Fibroblast of lung (primary cell): ENCODE data around the gene MTM1. TPM values are rescaled to one million over a fixed set of nuclear protein-coding genes. Genes with fewer than 3 reads are reported as not detected.
A peak's percentile ranks its signal among the peaks of the same experiment; 100 is the strongest.

Experiments
- DNase-seq, 2 donors: peaks; one replicate each; pipeline versions ENCODE4 v3.0.0 to v3.0.0-alpha.2; 2010; ENCODE audit warnings: low read depth in 2 of 2
- H2AFZ ChIP-seq: 2 replicates; pipeline ENCODE4 v1.5.1; 2012; ENCODE audit warnings: low read length, control low read depth, inconsistent platforms
- H3K27ac ChIP-seq: 2 replicates; pipeline ENCODE4 v1.5.1; 2011; ENCODE audit warnings: low read length, control low read depth; ENCODE audit not compliant: insufficient read depth
- H3K27me3 ChIP-seq: 2 replicates; pipeline ENCODE4 v1.5.1; 2011; ENCODE audit warnings: mild to moderate bottlenecking, low read length; ENCODE audit not compliant: control insufficient read depth, insufficient read depth
- H3K36me3 ChIP-seq: 2 replicates; pipeline ENCODE4 v1.5.1; 2011; ENCODE audit warnings: low read length; ENCODE audit not compliant: control insufficient read depth, insufficient read depth
- H3K4me1 ChIP-seq: 2 replicates; pipeline ENCODE4 v1.5.1; 2011; ENCODE audit warnings: low read length; ENCODE audit not compliant: control insufficient read depth, insufficient read depth; ENCODE audit errors: extremely low read depth
- H3K4me2 ChIP-seq: 2 replicates; pipeline ENCODE4 v1.5.1; 2011; ENCODE audit warnings: low read length, control low read depth; ENCODE audit not compliant: insufficient read depth; ENCODE audit errors: extremely low read depth
- H3K4me3 ChIP-seq, 4 experiments: fragments of 200-600 bp in 1 of 4; sonication (generic) in 1 of 4; replicated peaks in 1 of 4; 2 replicates each; pipeline ENCODE4 v1.5.1; 2011 to 2016; ENCODE audit warnings: low read length in 4 of 4, low read depth in 3 of 4, mild to moderate bottlenecking in 3 of 4, control low read depth in 2 of 4, inconsistent platforms in 1 of 4, mixed read lengths in 1 of 4; ENCODE audit not compliant: insufficient read depth in 1 of 4; ENCODE audit errors: control extremely low read depth in 1 of 4
- H3K79me2 ChIP-seq: 2 replicates; pipeline ENCODE4 v1.5.1; 2012; ENCODE audit warnings: mild to moderate bottlenecking, low read length, inconsistent platforms; ENCODE audit not compliant: control insufficient read depth, insufficient read depth
- H3K9ac ChIP-seq: 2 replicates; pipeline ENCODE4 v1.5.1; 2011; ENCODE audit warnings: mild to moderate bottlenecking, low read length, control low read depth; ENCODE audit not compliant: insufficient read depth
- H3K9me3 ChIP-seq: 2 replicates; pipeline ENCODE4 v1.5.1; 2012; ENCODE audit warnings: low read depth, low read length; ENCODE audit not compliant: control insufficient read depth, insufficient read depth
- H4K20me1 ChIP-seq: 2 replicates; pipeline ENCODE4 v1.5.1; 2011; ENCODE audit warnings: low read length; ENCODE audit not compliant: control insufficient read depth, insufficient read depth; ENCODE audit errors: extremely low read depth
- CTCF ChIP-seq, 2 donors: IDR thresholded peaks in 1 of 2; conservative IDR thresholded peaks in 1 of 2; 1 replicate in 1 of 2; 2 replicates in 1 of 2; pipeline ENCODE4 v1.5.1; 2011 to 2012; ENCODE audit warnings: low read length in 2 of 2, control low read depth in 1 of 2, inconsistent platforms in 1 of 2, low read depth in 1 of 2, mild to moderate bottlenecking in 1 of 2
- EZH2 ChIP-seq: IDR thresholded peaks from 2 replicates; pipeline ENCODE4 v1.5.1; 2012; ENCODE audit warnings: low read length, control low read depth, mild to moderate bottlenecking; ENCODE audit errors: missing control alignments
- polyA plus RNA-seq, 2 donors: library from polyadenylated mRNA; depleted of rRNA in 1 of 2; stranded (reverse) in 1 of 2; unstranded in 1 of 2; fragments of >200 nt; gene quantifications; 2 replicates each; pipeline ENCODE4 v1.2.1, GENCODE V29; 2011 to 2012; ENCODE audit warnings: missing spikeins in 1 of 2
- total RNA-seq: library from RNA; depleted of rRNA; stranded (reverse); fragments of >200 nt; gene quantifications from 2 replicates; pipeline ENCODE4 v1.2.1, GENCODE V29; 2014

Gene MTM1
- total and polyA plus RNA-seq, 2 donors (not counting 1 experiment from before 2014, with no cell fraction given) = 5.0 to 15.2 TPM

- Histone ChIP-seq H4K20me1 (no peaks in the 10 kb centered on the region), H3K9me3 (no peaks in the 10 kb centered on the region), H2AFZ (no peak overlapping the region), H3K36me3 (no peaks in the 10 kb centered on the region), H3K27ac (no peak overlapping the region), H3K9ac (no peak overlapping the region), H3K4me3 (no peak overlapping the region), H3K4me2 (no peak overlapping the region), H3K79me2 (peaks cover 3% of the 10 kb centered on the region), H3K27me3 (no peaks in the 10 kb centered on the region), H3K4me1 (no peaks in the 10 kb centered on the region)
- DNase-seq = no peak
- TF ChIP-seq CTCF (conservative IDR thresholded peaks at IDR 0.05 in 1 of 2, IDR thresholded peaks at IDR 0.05 in 1 of 2; ENCODE audit: low read depth in 1 of 2, low read length in 2 of 2) (no peak), EZH2 (no peak)
Measured at GRCh38 chrX:150573702-150574101, 5.3 kb downstream of the MTM1 start.

DNA sequence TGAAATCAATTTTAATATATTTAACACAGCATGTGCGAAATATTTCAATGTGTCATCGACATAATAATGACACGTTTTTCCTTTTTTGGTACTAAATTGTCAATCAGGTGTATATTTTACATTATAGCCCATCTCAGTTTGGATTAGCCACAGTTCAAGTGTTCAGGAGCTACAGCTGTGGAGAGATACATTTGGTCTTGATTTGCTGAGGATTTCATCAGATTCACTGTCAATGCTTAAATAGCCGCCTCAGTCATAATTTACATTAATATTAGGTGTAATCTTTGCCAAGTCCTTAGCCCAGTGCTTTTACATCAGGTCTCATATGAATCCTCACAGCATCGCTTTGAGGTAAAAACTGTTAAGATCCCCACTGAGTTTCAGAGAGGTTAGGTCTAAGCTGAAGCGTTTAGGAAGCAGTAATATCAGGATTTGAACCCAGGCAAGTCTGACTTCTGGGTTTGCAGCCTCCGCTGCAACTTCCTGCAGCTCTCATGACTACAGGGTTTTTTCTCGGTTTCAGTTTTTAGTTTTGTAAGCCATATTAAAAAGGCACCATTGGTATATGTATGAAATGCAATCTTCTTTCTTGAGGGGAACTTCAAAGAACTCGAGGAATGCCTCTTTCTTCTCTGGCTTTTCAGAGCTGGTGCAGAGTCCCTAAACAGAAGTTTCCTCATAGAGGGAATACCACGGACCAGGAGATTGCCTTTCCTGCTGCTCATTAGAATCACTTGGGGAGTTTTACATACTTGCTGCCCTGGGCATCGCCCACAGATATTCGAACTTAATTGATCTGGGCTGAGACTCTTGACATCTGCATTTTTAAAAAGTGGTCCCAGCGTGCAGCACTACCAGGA, 6.4 kb downstream of the MTM1 start:
- no peaks in the 10 kb centered on the region for H3K4me1 ChIP-seq
- TF ChIP-seq CTCF (conservative IDR thresholded peaks at IDR 0.05 in 1 of 2, IDR thresholded peaks at IDR 0.05 in 1 of 2; ENCODE audit: low read depth in 1 of 2, low read length in 2 of 2) (no peak), EZH2 (no peak)
- H3K27ac ChIP-seq = no peak overlapping the region
- no peaks in the 10 kb centered on the region for H4K20me1 ChIP-seq
- peaks cover under 1% of the 10 kb centered on the region for H3K79me2 ChIP-seq
- no peaks in the 10 kb centered on the region for H3K9me3 ChIP-seq
- H3K9ac ChIP-seq = no peak overlapping the region
- no peaks in the 10 kb centered on the region for H3K27me3 ChIP-seq
- H2AFZ ChIP-seq = no peak overlapping the region
- DNase-seq = peak in 1 of 2 donors; percentile 5
- H3K36me3 ChIP-seq = no peaks in the 10 kb centered on the region
- H3K4me3 ChIP-seq = no peak overlapping the region
- H3K4me2 ChIP-seq = no peak overlapping the region

- Histone ChIP-seq H3K9ac (no peak overlapping the region), H4K20me1 (no peaks in the 10 kb centered on the region), H3K79me2 (peaks cover under 1% of the 10 kb centered on the region), H2AFZ (no peak overlapping the region), H3K4me2 (no peak overlapping the region), H3K9me3 (no peaks in the 10 kb centered on the region), H3K27ac (no peak overlapping the region), H3K27me3 (no peaks in the 10 kb centered on the region), H3K4me1 (no peaks in the 10 kb centered on the region), H3K36me3 (no peaks in the 10 kb centered on the region), H3K4me3 (no peak overlapping the region)
- DNase-seq = peak; percentile 12 to 45
- TF ChIP-seq EZH2 (no peak), CTCF (conservative IDR thresholded peaks at IDR 0.05 in 1 of 2, IDR thresholded peaks at IDR 0.05 in 1 of 2; ENCODE audit: low read depth in 1 of 2, low read length in 2 of 2) (no peak)
Measured at GRCh38 chrX:150575419-150575814, 7.0 kb downstream of the MTM1 start.
